Measurements from ENCODE around the gene DNM3. TPM values are rescaled to one million over a fixed set of nuclear protein-coding genes. Genes with fewer than 3 reads are reported as not detected.

The DNM3 gene
- total RNA-seq, 1 donor from 2014 or later: 0.59 TPM

DNA sequence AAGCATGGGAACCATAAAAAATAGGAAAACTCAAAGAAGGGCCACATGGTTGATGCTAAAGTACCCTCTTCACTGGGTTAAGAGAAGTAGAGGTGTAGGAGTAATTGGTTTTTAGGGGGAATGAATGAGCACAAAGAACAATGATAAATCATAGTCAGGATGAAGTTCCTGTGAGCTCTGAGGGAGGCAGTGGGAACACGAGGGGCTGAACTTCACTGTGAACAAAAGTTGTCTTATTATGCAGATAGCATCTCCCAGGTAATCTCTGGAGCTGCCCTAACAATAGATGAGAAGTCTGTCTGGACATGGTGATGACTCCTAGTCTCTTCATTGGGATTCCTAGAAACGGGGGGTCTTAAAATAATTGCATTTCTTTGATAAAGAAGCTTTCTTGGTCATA lies 127.9 kb downstream of the DNM3 start:
- DNase-seq (ENCODE audit: low read depth, low spot score): no peak

GRCh38 chr1:171969813-171970212 lies 128.5 kb downstream of the DNM3 start:
- no peak for DNase-seq (ENCODE audit: low read depth, low spot score)

- DNase-seq (ENCODE audit: low read depth, low spot score): no peak
These were observed 131.5 kb downstream of the DNM3 start for GRCh38 chr1:171972846-171973245.

- no peak for DNase-seq (ENCODE audit: low read depth, low spot score)
These were observed 132.1 kb downstream of the DNM3 start for GRCh38 chr1:171973421-171973820.

GRCh38 chr1:171981303-171981702 lies 140.0 kb downstream of the DNM3 start:
- no peak for DNase-seq (ENCODE audit: low read depth, low spot score)

- no peak for DNase-seq (ENCODE audit: low read depth, low spot score)
These were observed 142.3 kb downstream of the DNM3 start for GRCh38 chr1:171983584-171983983.

- DNase-seq (ENCODE audit: low read depth, low spot score): no peak
These were observed 143.0 kb downstream of the DNM3 start for GRCh38 chr1:171984262-171984661.

- no peak for DNase-seq (ENCODE audit: low read depth, low spot score)
These were observed 143.7 kb downstream of the DNM3 start for GRCh38 chr1:171984850-171985485.

DNA sequence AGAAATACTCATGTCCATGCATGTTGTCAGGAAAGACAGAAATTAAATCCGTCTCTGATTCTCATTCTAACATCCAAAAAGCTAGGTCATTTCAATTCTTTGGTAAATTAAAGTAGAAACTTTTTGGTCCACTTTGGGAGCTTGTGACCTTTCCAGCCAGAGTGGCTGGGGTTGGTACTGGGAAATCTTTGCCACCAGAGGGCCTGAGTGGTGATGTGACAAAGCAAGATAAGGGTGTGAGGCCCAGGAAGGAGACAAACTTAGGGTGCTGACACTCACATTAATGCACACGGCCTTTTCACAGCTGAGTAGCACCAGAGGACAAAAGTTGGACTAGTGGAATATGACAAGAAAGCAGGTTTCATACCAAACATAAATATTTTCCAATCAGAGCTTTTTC lies 144.3 kb downstream of the DNM3 start:
- no peak for DNase-seq (ENCODE audit: low read depth, low spot score)

DNA sequence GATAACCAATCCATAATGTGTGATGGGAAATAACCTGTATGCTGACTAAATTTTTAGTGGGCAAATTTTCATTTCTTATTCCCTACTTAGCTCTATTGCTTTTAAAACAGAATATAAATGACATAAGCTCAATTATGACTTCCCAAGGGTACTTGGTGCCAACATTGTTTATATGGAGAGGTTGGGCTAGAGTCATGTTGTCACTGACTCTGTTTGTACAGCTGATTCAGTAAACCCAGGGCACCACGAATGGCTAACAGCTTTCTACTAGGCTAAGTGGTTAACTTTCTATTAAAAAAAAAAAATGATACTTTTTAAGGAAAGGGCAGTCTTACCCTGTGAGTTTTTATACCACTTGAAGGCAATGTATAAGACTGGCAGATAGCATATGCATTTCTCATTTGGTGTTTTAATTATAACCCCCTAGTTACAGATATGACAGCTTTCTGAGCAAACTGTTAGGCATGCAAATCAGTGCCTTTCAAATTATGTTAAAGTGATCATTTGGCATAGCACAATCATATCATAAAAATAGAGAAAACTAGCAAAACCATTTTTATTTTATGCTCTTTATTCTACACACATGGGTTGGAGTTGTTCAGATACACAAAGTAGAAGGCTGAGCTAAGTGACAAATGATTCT lies 147.1 kb downstream of the DNM3 start:
- no peak for DNase-seq (ENCODE audit: low read depth, low spot score)

GRCh38 chr1:171990371-171990770 lies 149.1 kb downstream of the DNM3 start:
- no peak for DNase-seq (ENCODE audit: low read depth, low spot score)

DNA sequence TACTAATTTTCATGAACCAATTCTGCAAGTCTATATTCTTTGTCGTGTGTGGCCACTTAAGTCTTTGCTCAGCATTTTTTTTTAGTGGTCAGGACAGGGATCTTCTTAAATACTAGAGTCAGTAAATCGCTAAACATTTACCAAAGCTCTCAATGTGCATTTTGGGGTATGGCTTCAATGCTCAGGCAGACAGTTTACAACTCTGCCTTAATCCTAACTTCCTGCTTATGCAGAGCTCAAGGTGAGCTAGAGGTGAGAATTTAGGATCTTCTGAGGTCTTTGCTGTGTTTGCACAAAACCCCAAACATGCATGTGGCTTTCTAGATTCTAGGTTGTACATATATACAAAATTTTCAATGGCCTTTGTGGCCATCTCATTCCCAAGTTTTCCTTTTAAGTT lies 153.0 kb downstream of the DNM3 start:
- no peak for DNase-seq (ENCODE audit: low read depth, low spot score)

DNA sequence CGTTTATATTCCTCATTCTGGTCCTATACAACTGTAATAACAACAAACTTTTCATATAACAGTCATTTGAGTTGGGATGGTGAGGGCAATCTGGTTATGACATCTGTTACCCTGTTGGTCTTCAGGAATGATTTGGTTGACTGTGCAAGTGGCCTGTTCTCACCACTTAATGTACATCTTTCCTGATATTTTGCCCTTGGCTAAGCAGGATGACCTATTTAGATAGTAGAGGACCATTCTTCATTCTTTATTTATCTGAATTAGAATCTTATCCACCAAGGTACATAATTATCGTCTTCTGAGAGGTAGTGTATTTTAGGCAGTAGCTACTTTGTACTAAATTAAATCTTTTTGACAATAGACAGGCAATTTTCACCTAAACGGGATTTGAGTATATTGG lies 154.3 kb downstream of the DNM3 start:
- DNase-seq (ENCODE audit: low read depth, low spot score): no peak

GRCh38 chr1:171997936-171998335 lies 156.6 kb downstream of the DNM3 start:
- DNase-seq (ENCODE audit: low read depth, low spot score): no peak

- no peak for DNase-seq (ENCODE audit: low read depth, low spot score)
These were observed 157.4 kb downstream of the DNM3 start for GRCh38 chr1:171998711-171999110.

- DNase-seq (ENCODE audit: low read depth, low spot score): no peak
These were observed 158.5 kb downstream of the DNM3 start for GRCh38 chr1:171999756-172000155.

DNA sequence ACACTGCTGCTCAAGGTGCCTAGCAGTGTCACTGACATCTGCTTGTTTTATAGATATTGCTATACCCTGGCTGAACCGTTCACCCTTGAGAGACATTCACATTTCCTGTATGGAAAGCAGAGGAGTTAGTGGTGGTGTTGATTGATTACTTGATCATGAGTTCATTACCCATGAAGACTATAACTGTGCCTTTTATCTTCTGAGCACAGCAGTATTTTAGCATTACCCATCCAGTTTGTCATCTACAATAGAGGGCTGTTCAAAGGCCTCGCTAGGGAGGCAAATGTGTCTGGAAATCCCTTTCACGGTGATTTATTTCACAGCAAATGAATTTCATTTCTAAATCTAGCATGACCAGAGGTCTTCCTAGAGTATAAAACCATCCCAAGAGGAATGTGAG lies 160.0 kb downstream of the DNM3 start:
- DNase-seq (ENCODE audit: low read depth, low spot score): no peak

DNA sequence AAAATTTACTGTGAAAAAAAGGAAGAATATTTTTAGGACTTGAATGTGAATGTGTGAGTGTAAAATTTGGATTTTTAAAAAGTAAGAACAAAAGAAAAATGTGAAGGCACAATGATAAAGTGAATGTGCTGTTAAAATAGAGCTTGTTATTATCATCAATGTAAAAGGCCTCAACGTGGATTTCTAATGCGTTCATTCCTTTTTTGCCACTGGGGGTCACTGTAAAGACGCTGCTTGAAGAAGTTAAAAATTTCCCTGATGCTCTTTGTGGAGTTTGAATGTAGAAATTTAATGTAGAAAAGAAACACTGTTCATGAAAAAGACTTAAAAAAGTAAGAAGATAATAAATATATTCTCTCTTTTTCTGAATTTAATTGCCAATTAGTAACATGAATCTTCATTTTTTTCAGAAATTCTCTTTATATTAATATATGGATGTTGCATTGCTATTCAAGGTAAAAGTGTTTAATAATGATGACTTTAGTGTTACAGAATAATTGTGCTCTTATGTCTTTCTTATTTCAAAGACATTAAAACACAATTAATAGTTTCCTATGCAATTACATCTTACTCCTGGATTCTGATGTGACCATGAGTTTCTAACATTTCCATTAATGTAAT lies 161.5 kb downstream of the DNM3 start:
- DNase-seq (ENCODE audit: low read depth, low spot score): peak; percentile 8

DNA sequence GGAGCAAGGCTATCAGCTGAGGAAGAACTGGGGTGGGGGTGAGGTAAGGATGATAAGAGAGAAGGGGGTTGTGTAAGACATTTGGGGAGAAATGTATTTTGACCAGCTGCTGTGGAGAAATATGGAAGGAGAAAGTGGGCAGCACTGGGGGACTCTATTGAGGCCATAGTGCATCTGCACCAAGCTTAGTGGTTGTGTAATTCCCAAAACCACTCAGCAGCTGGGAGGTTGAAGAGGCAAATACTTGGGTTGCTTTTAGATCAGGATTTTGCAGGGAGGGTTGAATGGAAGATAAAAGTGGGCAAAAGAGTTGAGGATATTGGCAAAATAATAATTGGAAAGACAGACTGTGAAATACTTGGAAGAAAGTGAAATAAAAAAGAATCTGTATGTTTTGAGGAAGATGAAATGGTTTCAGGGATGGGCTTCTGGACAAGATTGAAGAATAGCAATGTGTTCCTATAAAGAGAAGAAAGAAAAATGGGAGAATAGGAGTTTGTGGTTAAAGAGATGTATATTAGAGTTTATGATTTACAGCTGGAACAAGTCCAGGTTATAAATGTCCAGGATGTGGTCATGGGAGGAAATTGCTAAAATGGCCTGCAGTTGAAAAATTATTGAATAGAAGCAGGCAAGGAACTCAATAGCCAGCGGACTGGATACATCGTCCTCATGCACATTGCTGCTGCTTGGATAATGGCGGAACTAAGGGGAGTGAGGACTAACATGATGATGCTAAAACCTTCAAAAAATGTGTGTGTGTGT lies 162.7 kb downstream of the DNM3 start:
- no peak for DNase-seq (ENCODE audit: low read depth, low spot score)

DNA sequence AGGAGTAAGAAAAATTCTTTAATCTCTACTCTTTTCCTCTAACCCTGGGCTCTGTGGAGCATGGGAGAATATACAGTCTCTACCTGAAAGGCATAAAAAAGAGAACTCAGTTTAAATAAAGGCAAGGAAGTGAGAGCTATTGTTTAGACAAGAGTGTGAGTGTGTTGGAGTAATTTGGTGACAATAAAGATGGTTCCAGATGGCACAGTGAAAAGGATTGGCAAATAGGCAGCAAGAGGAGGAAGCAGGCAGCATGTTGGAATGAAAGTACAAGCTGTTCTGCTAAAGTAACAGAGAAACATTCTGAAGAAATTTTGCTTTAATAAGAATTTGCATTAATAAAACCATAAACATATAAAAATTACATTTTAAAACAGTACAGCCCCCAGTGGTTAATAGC lies 163.4 kb downstream of the DNM3 start:
- DNase-seq (ENCODE audit: low read depth, low spot score): no peak

DNA sequence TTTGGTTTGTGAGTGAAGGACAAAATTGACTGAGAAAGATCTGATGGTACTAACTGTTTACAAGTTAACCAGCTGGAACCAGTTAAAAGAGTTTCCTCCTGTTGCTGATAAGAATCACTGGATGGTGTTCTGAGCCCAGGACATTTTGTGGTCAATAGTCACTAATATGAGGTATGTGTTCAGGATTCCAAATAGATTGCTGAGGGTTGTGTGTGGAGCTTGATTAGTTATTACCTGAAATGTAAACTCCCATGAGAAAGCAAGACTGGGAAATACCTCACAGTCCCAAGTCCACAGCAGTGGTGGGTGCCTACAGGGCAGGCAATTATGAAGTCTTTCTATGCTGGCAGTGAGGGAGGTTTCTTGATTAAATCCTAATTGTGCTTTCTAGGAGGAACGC lies 164.6 kb downstream of the DNM3 start:
- DNase-seq (ENCODE audit: low read depth, low spot score): no peak

DNA sequence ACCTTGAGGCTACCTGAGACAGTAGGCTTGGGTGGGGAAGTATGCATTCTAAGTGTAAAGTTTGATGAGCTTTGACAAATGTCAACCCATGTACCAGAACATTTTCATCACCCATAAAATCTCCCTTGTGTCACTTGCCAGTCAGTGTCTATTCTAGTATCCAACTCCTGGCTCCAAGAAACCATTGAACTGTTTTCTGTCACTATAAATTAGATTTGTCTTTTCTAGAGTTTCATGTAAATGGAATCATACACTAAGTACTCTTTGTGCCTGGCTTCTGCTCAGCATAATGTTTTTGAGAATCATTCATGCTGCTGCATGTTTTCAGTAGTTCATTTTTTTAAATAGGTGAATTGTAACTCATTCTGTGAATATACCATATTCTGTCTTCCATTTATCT lies 165.4 kb downstream of the DNM3 start:
- no peak for DNase-seq (ENCODE audit: low read depth, low spot score)

All from pulmonary artery endothelial cell (primary cell).